Measurements from ENCODE around the gene RAB11FIP2.

RAB11FIP2 gene

GRCh38 chr10:117987244-117987909 lies 59.4 kb downstream of the RAB11FIP2 start:
- no peaks in the 10 kb centered on the region for H3K4me1 ChIP-seq (ENCODE audit: control insufficient read depth, low read length)
- no peaks in the 10 kb centered on the region for H3K79me2 ChIP-seq (ENCODE audit: control insufficient read depth, low read length)
- no peaks in the 10 kb centered on the region for H3K36me3 ChIP-seq (ENCODE audit: control insufficient read depth, low read length)
- H3K27me3 ChIP-seq (ENCODE audit: control insufficient read depth, low read length) = 0 out of 2 replicates have a peak, but pooled peaks cover 2% of the 10 kb centered on the region
- no peaks in the 10 kb centered on the region for H3F3A ChIP-seq (ENCODE audit: control insufficient read depth, insufficient read depth)
- H3K4me2 ChIP-seq (ENCODE audit: low read length) = no peak overlapping the region
- no peaks in the 10 kb centered on the region for H3K9me2 ChIP-seq (replicated peaks; ENCODE audit: control insufficient read depth, low read length)
- no peaks in the 10 kb centered on the region for H3K9me3 ChIP-seq (ENCODE audit: control insufficient read depth, insufficient read depth, low read length)
- H3K27ac ChIP-seq (ENCODE audit: low read depth, low read length) = no peak overlapping the region
- H4K20me1 ChIP-seq (ENCODE audit: control insufficient read depth, insufficient read depth, low read depth, low read length) = no peaks in the 10 kb centered on the region
- no peak for TF ChIP-seq EZH2phosphoT487 (IDR thresholded peaks at IDR 0.05; ENCODE audit: borderline replicate concordance, low read length)
- TF ChIP-seq CTCF (IDR thresholded peaks at IDR 0.05; ENCODE audit: low read depth, low read length, poor library complexity, severe bottlenecking) = no peak
- H3K4me3 ChIP-seq (ENCODE audit: low read length) = no peak overlapping the region

GRCh38 chr10:117983961-117984360 lies 62.8 kb downstream of the RAB11FIP2 start:
- Histone ChIP-seq H4K20me1 (ENCODE audit: control insufficient read depth, insufficient read depth, low read depth, low read length) (no peaks in the 10 kb centered on the region), H3K36me3 (ENCODE audit: control insufficient read depth, low read length) (no peaks in the 10 kb centered on the region), H3F3A (ENCODE audit: control insufficient read depth, insufficient read depth) (no peaks in the 10 kb centered on the region), H3K4me1 (ENCODE audit: control insufficient read depth, low read length) (no peaks in the 10 kb centered on the region), H3K27me3 (ENCODE audit: control insufficient read depth, low read length) (0 out of 2 replicates have a peak, but pooled peaks cover 6% of the 10 kb centered on the region), H3K79me2 (ENCODE audit: control insufficient read depth, low read length) (no peaks in the 10 kb centered on the region), H3K9me3 (ENCODE audit: control insufficient read depth, insufficient read depth, low read length) (no peaks in the 10 kb centered on the region), H3K27ac (ENCODE audit: low read depth, low read length) (no peak overlapping the region), H3K4me3 (ENCODE audit: low read length) (no peak overlapping the region), H3K9me2 (replicated peaks; ENCODE audit: control insufficient read depth, low read length) (no peaks in the 10 kb centered on the region), H3K4me2 (ENCODE audit: low read length) (no peak overlapping the region)
- TF ChIP-seq EZH2phosphoT487 (IDR thresholded peaks at IDR 0.05; ENCODE audit: borderline replicate concordance, low read length) = no peak
- TF ChIP-seq CTCF (IDR thresholded peaks at IDR 0.05; ENCODE audit: low read depth, low read length, poor library complexity, severe bottlenecking) = no peak

GRCh38 chr10:117980755-117981702 lies 65.7 kb downstream of the RAB11FIP2 start:
- Histone ChIP-seq H3K27ac (ENCODE audit: low read depth, low read length) (no peak overlapping the region), H3K4me3 (ENCODE audit: low read length) (no peak overlapping the region)
- no peak for TF ChIP-seq EZH2phosphoT487 (IDR thresholded peaks at IDR 0.05; ENCODE audit: borderline replicate concordance, low read length)
- TF ChIP-seq CTCF (IDR thresholded peaks at IDR 0.05; ENCODE audit: low read depth, low read length, poor library complexity, severe bottlenecking) = no peak

More at GRCh38 chr10:117980755-117981702, 65.7 kb downstream of the RAB11FIP2 start:
- 0 out of 2 replicates have a peak, but pooled peaks cover 6% of the 10 kb centered on the region for H3K27me3 ChIP-seq (ENCODE audit: control insufficient read depth, low read length)
- no peaks in the 10 kb centered on the region for H3F3A ChIP-seq (ENCODE audit: control insufficient read depth, insufficient read depth)
- H3K36me3 ChIP-seq (ENCODE audit: control insufficient read depth, low read length) = no peaks in the 10 kb centered on the region
- H4K20me1 ChIP-seq (ENCODE audit: control insufficient read depth, insufficient read depth, low read depth, low read length) = no peaks in the 10 kb centered on the region
- no peaks in the 10 kb centered on the region for H3K4me1 ChIP-seq (ENCODE audit: control insufficient read depth, low read length)
- no peaks in the 10 kb centered on the region for H3K79me2 ChIP-seq (ENCODE audit: control insufficient read depth, low read length)
- no peak overlapping the region for H3K4me2 ChIP-seq (ENCODE audit: low read length)
- no peaks in the 10 kb centered on the region for H3K9me2 ChIP-seq (replicated peaks; ENCODE audit: control insufficient read depth, low read length)
- H3K9me3 ChIP-seq (ENCODE audit: control insufficient read depth, insufficient read depth, low read length) = no peaks in the 10 kb centered on the region

Measured in DOHH2 (cell line).